Sigmoid colon (tissue), 7 donors: ENCODE measurements around the gene GORAB. TPM values are rescaled to one million over a fixed set of nuclear protein-coding genes. Genes with fewer than 3 reads are reported as not detected.

Experiments
- DNase-seq: peaks from one replicate; pipeline ENCODE4 v3.0.0-alpha.2; 2019
- H3K27ac ChIP-seq, 4 donors: fragments of 200-600 bp; sonication (generic); one replicate each; pipeline ENCODE4 v1.5.1; 2016 to 2019; ENCODE audit warnings: mild to moderate bottlenecking in 1 of 4
- H3K27me3 ChIP-seq, 3 donors: fragments of 200-600 bp; sonication (generic); one replicate each; pipeline ENCODE4 v1.5.1; 2019; ENCODE audit warnings: mild to moderate bottlenecking in 1 of 3
- H3K36me3 ChIP-seq, 4 donors: fragments of 200-600 bp; sonication (generic); one replicate each; pipeline ENCODE4 v1.5.1; 2016 to 2019
- H3K4me1 ChIP-seq, 4 donors: fragments of 200-600 bp; sonication (generic); one replicate each; pipeline ENCODE4 v1.5.1; 2017 to 2019
- H3K4me3 ChIP-seq, 4 donors: fragments of 200-600 bp; sonication (generic); one replicate each; pipeline ENCODE4 v1.5.1; 2017 to 2019; ENCODE audit warnings: mild to moderate bottlenecking in 2 of 4, moderate library complexity in 1 of 4
- H3K9me3 ChIP-seq, 4 donors: fragments of 200-600 bp in 3 of 4; sonication (generic) in 3 of 4; one replicate each; pipeline versions ENCODE4 v1.5.1 to v1.6.1; 2013 to 2019
- CTCF ChIP-seq, 4 experiments: fragments of 450-650 bp in 3 of 4; fragments of 200-600 bp in 1 of 4; IDR thresholded peaks; one replicate each; pipeline ENCODE4 v1.5.1; 2016 to 2019; ENCODE audit warnings: antibody characterized with exemption in 4 of 4, mild to moderate bottlenecking in 3 of 4, moderate library complexity in 2 of 4
- EP300 ChIP-seq, 4 donors: sonication (generic); formaldehyde crosslinking; IDR thresholded peaks; one replicate each; pipeline ENCODE4 v1.6.1; 2017; ENCODE audit warnings: antibody characterized with exemption in 4 of 4
- POLR2A ChIP-seq, 2 donors: fragments of 450-650 bp; IDR thresholded peaks; one replicate each; pipeline ENCODE4 v1.6.1; 2016; ENCODE audit warnings: antibody characterized with exemption in 2 of 2, mild to moderate bottlenecking in 2 of 2, moderate library complexity in 2 of 2
- POLR2AphosphoS5 ChIP-seq, 4 donors: sonication (generic); formaldehyde crosslinking; IDR thresholded peaks; one replicate each; pipeline ENCODE4 v1.6.1; 2017; ENCODE audit warnings: antibody characterized with exemption in 4 of 4
- WGBS, 2 donors: extraction: QIAGEN DNeasy Blood & Tissue Kit; methylation state at CpG; one replicate each; pipeline ENCODE4 v1.1.7; 2013; 5-methylcytosine and 5-hydroxymethylcytosine counted together
- intact Hi-C: fragments of 100-400 bp; cut with DNase I; formaldehyde crosslinking; loops from one replicate; pipeline ENCODE4 v1.15.1; 2023
- polyA plus RNA-seq, 3 donors: library from polyadenylated mRNA; stranded (reverse); fragments of 200-250 nt; gene quantifications; one replicate each; pipeline ENCODE4 v1.2.3, GENCODE V29; 2013
- total RNA-seq, 4 donors: library from RNA; depleted of rRNA; stranded (reverse); fragments of >200 nt; gene quantifications; one replicate each; pipeline ENCODE4 v1.1.0, GENCODE V29; 2016
- donor health status: healthy with polysubstance abuse.
- donor health status: Bipolar disorder and iron deficiency.
- donor health status: healthy.

Gene GORAB
- total and polyA plus RNA-seq, 7 donors: 4.8 to 13.8 (median 8.9) TPM

DNA sequence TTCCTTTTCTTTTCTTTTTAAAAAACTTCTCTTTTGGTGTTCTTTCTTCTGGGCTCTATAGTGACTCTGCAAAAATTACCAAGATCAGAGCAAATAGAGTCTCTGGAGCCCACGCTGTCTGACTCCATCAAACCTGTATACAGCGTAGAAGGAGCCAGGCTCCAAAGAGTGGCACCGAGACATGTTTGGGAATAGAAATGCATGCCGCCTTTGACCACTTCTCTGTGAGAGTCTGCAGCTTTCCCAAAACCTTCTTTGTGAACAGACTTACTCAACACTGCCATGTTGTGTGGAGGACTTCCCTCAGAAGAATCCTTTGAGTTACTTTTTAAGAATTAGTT is 55.3 kb downstream of the GORAB start:
- Histone ChIP-seq H3K4me3 (peak overlapping the region in 1 of 4 donors; percentile 11), H3K27ac (peak overlapping the region in 2 of 4 donors; percentile 42 to 53), H3K9me3 (no peaks in the 10 kb centered on the region), H3K27me3 (peaks cover 0 to 11% (median 0%) of the 10 kb centered on the region in 3 donors), H3K4me1 (peaks cover 0 to 3% (median 0%) of the 10 kb centered on the region in 4 donors), H3K36me3 (no peaks in the 10 kb centered on the region)
- 88 to 95% methylated on average over 4 of the region's 4 CpGs for WGBS, 2 donors
- DNase-seq: no peak
- intact Hi-C loops: no loop called here
- TF ChIP-seq CTCF (IDR thresholded peaks at IDR 0.05) (no peak), POLR2A (IDR thresholded peaks at IDR 0.05) (no peak), POLR2AphosphoS5 (IDR thresholded peaks at IDR 0.05) (no peak), EP300 (IDR thresholded peaks at IDR 0.05) (no peak)

DNA sequence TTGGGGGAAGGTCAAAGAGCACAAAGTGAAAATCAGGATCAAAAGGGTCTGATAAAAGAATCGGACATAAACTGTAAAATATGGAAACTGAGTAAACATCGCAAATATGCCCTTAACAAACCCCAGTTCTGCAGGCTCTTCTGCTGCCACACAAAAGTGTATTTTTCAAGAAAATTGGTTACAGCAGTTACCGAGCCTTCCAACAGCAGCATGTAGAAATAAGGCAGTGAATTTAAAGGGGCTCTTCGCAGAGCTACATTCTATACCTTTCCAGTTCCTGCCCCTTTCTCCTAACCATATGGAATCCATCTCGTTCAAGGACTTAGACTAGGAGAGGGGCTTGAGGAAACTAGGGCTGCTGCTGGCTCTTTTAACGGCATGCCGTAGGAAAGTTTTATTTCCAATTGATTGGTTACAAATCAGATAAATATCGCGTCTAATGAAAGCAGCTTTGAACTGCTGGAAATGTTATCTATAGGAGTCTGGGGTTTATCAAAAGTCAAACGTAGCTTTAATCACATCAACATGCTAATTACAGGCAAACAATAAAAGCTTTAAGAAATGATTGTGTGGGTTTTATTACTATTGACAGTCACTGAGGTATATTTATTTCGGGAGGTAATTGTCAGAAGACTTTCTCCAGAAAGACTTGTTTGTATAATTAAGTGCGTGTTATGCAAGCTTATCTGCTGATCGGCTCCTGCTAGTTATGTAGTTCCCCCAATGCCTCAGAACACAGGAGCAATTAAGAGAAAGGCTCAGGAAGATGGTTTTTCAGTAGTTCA is 59.1 kb downstream of the GORAB start:
- WGBS, 2 donors: 21 to 25% methylated on average over 13 of the region's 13 CpGs
- TF ChIP-seq CTCF (IDR thresholded peaks at IDR 0.05): no peak
- TF ChIP-seq EP300 (IDR thresholded peaks at IDR 0.05): no peak
- no peak for TF ChIP-seq POLR2A (IDR thresholded peaks at IDR 0.05)
- no peak for TF ChIP-seq POLR2AphosphoS5 (IDR thresholded peaks at IDR 0.05)
- Histone ChIP-seq H3K27me3 (peaks cover 0 to 11% (median 0%) of the 10 kb centered on the region in 3 donors), H3K36me3 (no peaks in the 10 kb centered on the region), H3K4me3 (no peak overlapping the region), H3K9me3 (peaks cover 0 to 1% (median 0%) of the 10 kb centered on the region in 4 donors), H3K4me1 (peaks cover 0 to 3% (median 0%) of the 10 kb centered on the region in 4 donors), H3K27ac (no peak overlapping the region)
- intact Hi-C loops: no loop called here
- DNase-seq: no peak

DNA sequence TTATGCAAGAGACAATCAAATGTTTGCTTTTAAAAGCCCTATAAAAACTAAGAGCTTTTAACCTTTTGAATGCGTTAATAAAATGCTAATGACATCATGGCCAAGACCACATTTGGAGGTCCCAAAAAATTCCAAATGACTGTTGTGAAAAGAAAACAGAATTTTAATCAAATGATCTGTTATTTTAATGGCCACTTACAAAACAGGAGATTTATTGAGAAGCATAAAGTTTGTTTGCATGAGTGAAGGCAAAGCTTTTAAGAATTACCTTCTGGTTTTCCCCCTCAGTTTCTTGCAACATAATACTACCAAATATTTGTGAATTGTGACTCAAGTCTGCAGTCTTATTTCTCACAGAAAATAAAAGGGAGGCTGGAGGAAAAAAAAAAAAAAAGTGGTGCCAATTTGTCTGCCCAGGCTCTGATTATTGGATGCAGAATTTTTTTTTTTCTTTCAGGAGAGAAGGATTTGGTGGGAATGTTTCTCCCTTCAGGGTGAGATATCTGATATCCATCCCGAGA is 60.7 kb downstream of the GORAB start:
- intact Hi-C loops: no loop called here
- WGBS, 2 donors: 75 to 86% methylated on average over 2 of the region's 2 CpGs
- H3K27ac ChIP-seq: no peak overlapping the region
- TF ChIP-seq POLR2AphosphoS5 (IDR thresholded peaks at IDR 0.05): no peak
- no peak for TF ChIP-seq EP300 (IDR thresholded peaks at IDR 0.05)
- TF ChIP-seq POLR2A (IDR thresholded peaks at IDR 0.05): no peak
- H3K9me3 ChIP-seq: peaks cover 0 to 7% (median 0%) of the 10 kb centered on the region in 4 donors
- DNase-seq: no peak
- no peaks in the 10 kb centered on the region for H3K36me3 ChIP-seq
- no peak overlapping the region for H3K4me3 ChIP-seq
- peaks cover 0 to 11% (median 0%) of the 10 kb centered on the region in 3 donors for H3K27me3 ChIP-seq
- H3K4me1 ChIP-seq: no peaks in the 10 kb centered on the region

DNA sequence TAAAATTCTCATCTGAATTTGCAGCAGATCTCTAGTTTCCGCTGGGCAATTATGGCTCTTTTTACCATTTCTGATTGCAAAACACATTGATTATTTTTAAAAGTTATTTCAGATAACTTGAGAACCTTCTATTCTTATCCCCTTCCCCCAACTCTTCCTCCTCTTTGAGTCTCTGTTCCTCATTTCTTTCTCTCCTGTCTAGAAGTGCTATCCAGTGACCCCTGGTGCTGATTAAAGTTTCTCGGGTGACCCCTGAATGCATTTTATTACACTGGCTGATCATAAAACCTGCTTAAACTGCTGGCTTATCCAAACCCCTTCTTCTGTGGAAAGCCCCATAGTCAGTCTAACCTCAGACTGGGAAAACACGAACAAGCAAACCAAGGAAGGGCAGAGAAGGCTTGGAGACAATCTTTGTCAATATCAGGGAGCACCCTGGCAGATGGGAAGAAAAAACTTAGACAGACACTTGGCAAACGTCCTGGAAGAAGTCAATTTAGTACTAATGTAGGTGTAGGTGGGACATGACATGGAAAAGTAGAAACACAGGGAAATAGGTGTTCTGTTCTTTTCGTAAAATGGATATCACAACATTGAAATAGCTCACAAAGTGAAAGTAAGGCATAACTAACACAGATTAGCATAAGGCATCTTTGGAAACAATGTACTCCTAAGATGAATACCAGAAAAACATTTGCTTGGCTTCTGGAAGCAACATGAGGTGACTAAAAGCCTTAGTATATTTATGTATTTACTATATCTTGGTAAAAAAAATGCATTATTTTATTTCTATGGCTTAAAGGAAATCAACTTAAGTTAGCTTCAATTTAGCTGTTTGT is 61.4 kb downstream of the GORAB start:
- no peak overlapping the region for H3K27ac ChIP-seq
- H3K36me3 ChIP-seq: no peaks in the 10 kb centered on the region
- H3K9me3 ChIP-seq: peaks cover 0 to 7% (median 0%) of the 10 kb centered on the region in 4 donors
- intact Hi-C loops: no loop called here
- WGBS, 2 donors: 43 to 44% methylated on average over 5 of the region's 5 CpGs
- no peak overlapping the region for H3K4me3 ChIP-seq
- no peaks in the 10 kb centered on the region for H3K4me1 ChIP-seq
- no peak for DNase-seq
- TF ChIP-seq POLR2AphosphoS5 (IDR thresholded peaks at IDR 0.05): no peak
- no peak for TF ChIP-seq POLR2A (IDR thresholded peaks at IDR 0.05)
- no peak for TF ChIP-seq CTCF (IDR thresholded peaks at IDR 0.05)
- H3K27me3 ChIP-seq: peaks cover 0 to 11% (median 0%) of the 10 kb centered on the region in 3 donors
